Gastrocnemius medialis (tissue), 4 donors: ENCODE results near the gene LDLRAD4.

Experiments
- POLR2A ChIP-seq, 2 donors: fragments of 450-650 bp; IDR thresholded peaks; one replicate each; pipeline ENCODE4 v1.6.1; 2017; ENCODE audit warnings: antibody characterized with exemption in 2 of 2, mild to moderate bottlenecking in 2 of 2, moderate library complexity in 2 of 2
- TF ChIP-seq, protein P1 (sequence below), 5 experiments: fragments of 450-650 bp in 3 of 5; fragments of 200-600 bp in 2 of 5; sonication (generic) in 2 of 5; IDR thresholded peaks in 4 of 5; conservative IDR thresholded peaks in 1 of 5; 1 replicate in 4 of 5; 2 replicates in 1 of 5; pipeline ENCODE4 v1.5.1; 2016 to 2019; ENCODE audit warnings: antibody characterized with exemption in 5 of 5, mild to moderate bottlenecking in 3 of 5, moderate library complexity in 3 of 5

- TF ChIP-seq, protein P1, sequence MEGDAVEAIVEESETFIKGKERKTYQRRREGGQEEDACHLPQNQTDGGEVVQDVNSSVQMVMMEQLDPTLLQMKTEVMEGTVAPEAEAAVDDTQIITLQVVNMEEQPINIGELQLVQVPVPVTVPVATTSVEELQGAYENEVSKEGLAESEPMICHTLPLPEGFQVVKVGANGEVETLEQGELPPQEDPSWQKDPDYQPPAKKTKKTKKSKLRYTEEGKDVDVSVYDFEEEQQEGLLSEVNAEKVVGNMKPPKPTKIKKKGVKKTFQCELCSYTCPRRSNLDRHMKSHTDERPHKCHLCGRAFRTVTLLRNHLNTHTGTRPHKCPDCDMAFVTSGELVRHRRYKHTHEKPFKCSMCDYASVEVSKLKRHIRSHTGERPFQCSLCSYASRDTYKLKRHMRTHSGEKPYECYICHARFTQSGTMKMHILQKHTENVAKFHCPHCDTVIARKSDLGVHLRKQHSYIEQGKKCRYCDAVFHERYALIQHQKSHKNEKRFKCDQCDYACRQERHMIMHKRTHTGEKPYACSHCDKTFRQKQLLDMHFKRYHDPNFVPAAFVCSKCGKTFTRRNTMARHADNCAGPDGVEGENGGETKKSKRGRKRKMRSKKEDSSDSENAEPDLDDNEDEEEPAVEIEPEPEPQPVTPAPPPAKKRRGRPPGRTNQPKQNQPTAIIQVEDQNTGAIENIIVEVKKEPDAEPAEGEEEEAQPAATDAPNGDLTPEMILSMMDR (IDR thresholded peaks at IDR 0.05 in 4 of 5, conservative IDR thresholded peaks at IDR 0.05 in 1 of 5), result no peak
- TF ChIP-seq POLR2A (IDR thresholded peaks at IDR 0.05), result no peak
Measured at GRCh38 chr18:13446024-13446423, 227.5 kb downstream of the LDLRAD4 start.
